OCI-LY1 (cell line): ENCODE measurements around the gene MYO10.
"Not testable (repeated sequence)": the region's sequence is repeated elsewhere in the genome, so short reads cannot be mapped to it uniquely, and the experiment has no call there.

Experiments used
- H2AFZ ChIP-seq: fragments of 200-600 bp; sonication (generic), shearing (Covaris generic); 2 replicates; pipeline ENCODE4 v1.6.0; 2014; ENCODE audit warnings: antibody characterized with exemption, mild to moderate bottlenecking, low read length
- H3F3A ChIP-seq: fragments of 200-600 bp; sonication (generic), shearing (Covaris generic); 2 replicates; pipeline ENCODE4 v1.6.0; 2014; ENCODE audit warnings: mild to moderate bottlenecking, antibody characterized with exemption, low read length, moderate library complexity; ENCODE audit not compliant: insufficient read depth
- H3K27ac ChIP-seq: fragments of 200-600 bp; sonication (generic); 2 replicates; pipeline ENCODE4 v1.5.1; 2014; ENCODE audit warnings: low read length, mixed run types, mild to moderate bottlenecking, low read depth; ENCODE audit not compliant: poor library complexity, severe bottlenecking
- H3K27me3 ChIP-seq: fragments of 200-600 bp; sonication (generic); 2 replicates; pipeline ENCODE4 v1.6.0; 2014; ENCODE audit warnings: antibody characterized with exemption, mild to moderate bottlenecking, low read length, moderate library complexity; ENCODE audit not compliant: insufficient read depth
- H3K36me3 ChIP-seq: fragments of 200-600 bp; sonication (generic); 2 replicates; pipeline ENCODE4 v1.6.1; 2014; ENCODE audit warnings: mild to moderate bottlenecking, antibody characterized with exemption, low read length, moderate library complexity, mixed read lengths; ENCODE audit not compliant: insufficient read depth
- H3K4me1 ChIP-seq: fragments of 200-600 bp; sonication (generic); 2 replicates; pipeline ENCODE4 v1.5.1; 2014; ENCODE audit warnings: mild to moderate bottlenecking, low read length, moderate library complexity; ENCODE audit not compliant: insufficient read depth, severe bottlenecking
- H3K4me2 ChIP-seq: fragments of 200-600 bp; sonication (generic), shearing (Covaris generic); 2 replicates; pipeline ENCODE4 v1.6.1; 2014; ENCODE audit warnings: low read length
- H3K4me3 ChIP-seq: fragments of 200-600 bp; sonication (generic); 2 replicates; pipeline ENCODE4 v1.5.1; 2014; ENCODE audit warnings: low read length, low read depth, mild to moderate bottlenecking, mixed read lengths; ENCODE audit not compliant: poor library complexity, severe bottlenecking
- H3K79me2 ChIP-seq: fragments of 200-600 bp; shearing (Covaris generic); 2 replicates; pipeline ENCODE4 v1.6.1; 2016; ENCODE audit warnings: mixed run types, low read length, mixed read lengths; ENCODE audit not compliant: insufficient read depth
- H3K9ac ChIP-seq: fragments of 200-600 bp; sonication (generic), shearing (Covaris generic); 2 replicates; pipeline ENCODE4 v1.6.1; 2014; ENCODE audit warnings: mild to moderate bottlenecking, low read length, mixed read lengths
- H3K9me2 ChIP-seq: fragments of 200-600 bp; sonication (generic), shearing (Covaris generic); 2 replicates; pipeline ENCODE4 v1.6.1; 2014; ENCODE audit warnings: low read depth, mild to moderate bottlenecking, low read length, mixed read lengths
- H3K9me3 ChIP-seq: fragments of 200-600 bp; shearing (Covaris generic); 2 replicates; pipeline ENCODE4 v1.6.1; 2014; ENCODE audit warnings: low read length, mixed read lengths
- H4K20me1 ChIP-seq: fragments of 200-600 bp; sonication (generic), shearing (Covaris generic); 2 replicates; pipeline ENCODE4 v1.6.0; 2016; ENCODE audit warnings: mild to moderate bottlenecking, low read length; ENCODE audit not compliant: insufficient read depth
- CTCF ChIP-seq: fragments of 200-600 bp; sonication (generic), shearing (Covaris generic); IDR thresholded peaks from 2 replicates; pipeline ENCODE4 v1.5.1; 2017; ENCODE audit warnings: mild to moderate bottlenecking, antibody characterized with exemption, low read length, moderate library complexity, mixed read lengths
- EZH2 ChIP-seq: fragments of 200-600 bp; sonication (generic), shearing (Covaris generic); IDR thresholded peaks from 2 replicates; pipeline ENCODE4 v1.8.0; 2017; ENCODE audit warnings: borderline replicate concordance, mixed run types, mild to moderate bottlenecking, antibody characterized with exemption, low read length, moderate library complexity, mixed read lengths

Gene MYO10

GRCh38 chr5:16757989-16758501 is 178.0 kb downstream of the MYO10 start:
- H3F3A ChIP-seq = no peaks in the 10 kb centered on the region
- H3K9me2 ChIP-seq = no peaks in the 10 kb centered on the region
- TF ChIP-seq CTCF = no peak
- TF ChIP-seq EZH2 = no peak
- no peak overlapping the region for H2AFZ ChIP-seq
- no peaks in the 10 kb centered on the region for H3K27me3 ChIP-seq
- no peak overlapping the region for H3K27ac ChIP-seq
- no peaks in the 10 kb centered on the region for H4K20me1 ChIP-seq
- no peak overlapping the region for H3K4me2 ChIP-seq
- H3K79me2 ChIP-seq = no peaks in the 10 kb centered on the region
- no peaks in the 10 kb centered on the region for H3K9me3 ChIP-seq
- no peaks in the 10 kb centered on the region for H3K36me3 ChIP-seq
- no peaks in the 10 kb centered on the region for H3K4me1 ChIP-seq
- no peak overlapping the region for H3K9ac ChIP-seq
- H3K4me3 ChIP-seq = no peak overlapping the region

- H3K79me2 ChIP-seq, H3K9me3 ChIP-seq, H2AFZ ChIP-seq, H3K4me2 ChIP-seq, H3K4me3 ChIP-seq, H3F3A ChIP-seq, H4K20me1 ChIP-seq, H3K9ac ChIP-seq, H3K27ac ChIP-seq, H3K27me3 ChIP-seq, H3K9me2 ChIP-seq, H3K4me1 ChIP-seq, H3K36me3 ChIP-seq: not testable (repeated sequence)
These were observed 178.5 kb downstream of the MYO10 start for GRCh38 chr5:16757577-16757976.

GRCh38 chr5:16757146-16757545 is 178.9 kb downstream of the MYO10 start:
- no peaks in the 10 kb centered on the region for H3F3A ChIP-seq
- no peak overlapping the region for H3K4me2 ChIP-seq
- TF ChIP-seq EZH2 = no peak
- no peak for TF ChIP-seq CTCF
- no peaks in the 10 kb centered on the region for H3K36me3 ChIP-seq
- H4K20me1 ChIP-seq = no peaks in the 10 kb centered on the region
- no peak overlapping the region for H2AFZ ChIP-seq
- H3K4me1 ChIP-seq = no peaks in the 10 kb centered on the region
- no peaks in the 10 kb centered on the region for H3K79me2 ChIP-seq
- H3K9me3 ChIP-seq = no peaks in the 10 kb centered on the region
- H3K27ac ChIP-seq = no peak overlapping the region
- no peaks in the 10 kb centered on the region for H3K27me3 ChIP-seq
- no peak overlapping the region for H3K9ac ChIP-seq
- H3K9me2 ChIP-seq = no peaks in the 10 kb centered on the region
- no peak overlapping the region for H3K4me3 ChIP-seq

- Histone ChIP-seq H3K4me1 (no peaks in the 10 kb centered on the region), H3K9ac (no peak overlapping the region), H3K36me3 (no peaks in the 10 kb centered on the region), H3K4me3 (no peak overlapping the region), H3K9me3 (no peaks in the 10 kb centered on the region), H3K27me3 (no peaks in the 10 kb centered on the region), H3K79me2 (no peaks in the 10 kb centered on the region), H4K20me1 (no peaks in the 10 kb centered on the region), H3K4me2 (no peak overlapping the region), H3F3A (no peaks in the 10 kb centered on the region), H2AFZ (no peak overlapping the region), H3K9me2 (no peaks in the 10 kb centered on the region), H3K27ac (no peak overlapping the region)
- TF ChIP-seq CTCF (no peak), EZH2 (no peak)
These were observed 179.4 kb downstream of the MYO10 start for GRCh38 chr5:16756692-16757091.
